HG03025 (cell line): ENCODE measurements around the gene CHRDL2.
"Not testable (repeated sequence)": the region's sequence is repeated elsewhere in the genome, so short reads cannot be mapped to it uniquely, and the experiment has no call there.

ENCODE experiments used
- ATAC-seq: cut with Tn5 transposase; IDR thresholded peaks from one replicate; pipeline ENCODE4 v1.9.1; 2021; ENCODE audit warnings: mild to moderate bottlenecking, moderate library complexity; ENCODE audit not compliant: unreplicated experiment, low FRiP score

Gene CHRDL2

GRCh38 chr11:74673693-74674360 is 57.4 kb downstream of the CHRDL2 start:
- ATAC-seq = no peak

- no peak for ATAC-seq
These were observed 58.1 kb downstream of the CHRDL2 start for GRCh38 chr11:74672956-74673692.

- no peak for ATAC-seq
These were observed 58.8 kb downstream of the CHRDL2 start for GRCh38 chr11:74672332-74672955.

- ATAC-seq = no peak
These were observed 59.6 kb downstream of the CHRDL2 start for GRCh38 chr11:74671520-74672196.

GRCh38 chr11:74670171-74670570 is 61.1 kb downstream of the CHRDL2 start:
- ATAC-seq = no peak

- no peak for ATAC-seq
These were observed 61.7 kb downstream of the CHRDL2 start for GRCh38 chr11:74669211-74670160.

- ATAC-seq = no peak
These were observed 67.9 kb downstream of the CHRDL2 start for GRCh38 chr11:74663315-74663714.

GRCh38 chr11:74662487-74663103 is 68.6 kb downstream of the CHRDL2 start:
- no peak for ATAC-seq

GRCh38 chr11:74659124-74659523 is 72.1 kb downstream of the CHRDL2 start:
- not testable (repeated sequence) for ATAC-seq

GRCh38 chr11:74654976-74655375 is 76.2 kb downstream of the CHRDL2 start:
- no peak for ATAC-seq

- no peak for ATAC-seq
These were observed 80.7 kb downstream of the CHRDL2 start for GRCh38 chr11:74650498-74650897.

GRCh38 chr11:74648894-74649293 is 82.3 kb downstream of the CHRDL2 start:
- no peak for ATAC-seq

- no peak for ATAC-seq
These were observed 83.4 kb downstream of the CHRDL2 start for GRCh38 chr11:74647831-74648230.

GRCh38 chr11:74647404-74647803 is 83.8 kb downstream of the CHRDL2 start:
- no peak for ATAC-seq

GRCh38 chr11:74646954-74647353 is 84.3 kb downstream of the CHRDL2 start:
- ATAC-seq = no peak
